IMR-90 (cell line): Measurements from ENCODE around the gene PLXNA4. TPM values are rescaled to one million over a fixed set of nuclear protein-coding genes. Genes with fewer than 3 reads are reported as not detected.

Experiments
- ATAC-seq: fragments of 200-7000 bp; cut with Tn5 transposase; 2 replicates; pipeline ENCODE4 v1.9.1; 2020; ENCODE audit warnings: low read depth, mild to moderate bottlenecking, moderate library complexity
- BruUV-seq: library from RNA; stranded (reverse); fragments of 400-500 nt; replicated peaks from 2 replicates; lab custom pipeline; 2021; lab: Mats Ljungman, UMichigan
- CTCF ChIA-PET: fragments of 300-600 bp; formaldehyde crosslinking; extraction: SDS; loops from one replicate; lab custom pipeline; 2021; ENCODE audit warnings: antibody characterized with exemption; lab: Yijun Ruan, JAX
- POLR2A ChIA-PET: fragments of 300-600 bp; sonication (Branson Sonifier 250); formaldehyde crosslinking; loops from one replicate; lab custom pipeline; 2022; ENCODE audit warnings: antibody characterized with exemption; ENCODE audit not compliant: unreplicated experiment; lab: Charles Lee
- DNase-seq: peaks from one replicate; pipeline ENCODE4 v3.0.0; 2013
- H2AFZ ChIP-seq: replicated peaks from 2 replicates; pipeline ENCODE3; 2013; ENCODE audit warnings: low read length, mild to moderate bottlenecking; ENCODE audit not compliant: poor library complexity
- H2AK5ac ChIP-seq: 2 replicates; pipeline ENCODE4 v1.6.1; 2013; ENCODE audit warnings: low read depth, low read length, inconsistent platforms
- H2AK9ac ChIP-seq: replicated peaks from 2 replicates; pipeline ENCODE3; 2013; ENCODE audit warnings: mild to moderate bottlenecking, low read depth, low read length, moderate library complexity; ENCODE audit not compliant: poor library complexity
- H2BK120ac ChIP-seq: 2 replicates; pipeline ENCODE4 v1.6.1; 2013; ENCODE audit warnings: low read depth, low read length, inconsistent platforms
- H2BK15ac ChIP-seq: 3 replicates; pipeline ENCODE4 v1.6.1; 2013; ENCODE audit warnings: low read depth, low read length, inconsistent platforms
- H2BK20ac ChIP-seq: 2 replicates; pipeline ENCODE4 v1.6.1; 2013; ENCODE audit warnings: low read depth, mild to moderate bottlenecking, inconsistent platforms, low read length, moderate library complexity
- H2BK5ac ChIP-seq: 2 replicates; pipeline ENCODE4 v1.6.1; 2013; ENCODE audit warnings: mild to moderate bottlenecking, low read depth, low read length, inconsistent platforms; ENCODE audit not compliant: poor library complexity, severe bottlenecking
- H3K14ac ChIP-seq: replicated peaks from 2 replicates; pipeline ENCODE4 v1.6.1; 2013; ENCODE audit warnings: low read depth, low read length, inconsistent platforms
- H3K18ac ChIP-seq: 2 replicates; pipeline ENCODE4 v1.6.1; 2013; ENCODE audit warnings: low read depth, low read length, control low read depth
- H3K23ac ChIP-seq: 2 replicates; pipeline ENCODE4 v1.6.1; 2013; ENCODE audit warnings: low read depth, low read length, inconsistent platforms
- H3K27ac ChIP-seq: 2 replicates; pipeline ENCODE4 v1.5.1; 2013; ENCODE audit warnings: mild to moderate bottlenecking, control low read depth, low read length; ENCODE audit not compliant: insufficient read depth
- H3K27me3 ChIP-seq: 2 replicates; pipeline ENCODE4 v1.6.1; 2013; ENCODE audit warnings: low read length; ENCODE audit not compliant: control insufficient read depth, insufficient read depth
- H3K36me3 ChIP-seq: 2 replicates; pipeline ENCODE4 v1.6.1; 2013; ENCODE audit warnings: low read length, mixed read lengths; ENCODE audit not compliant: control insufficient read depth, insufficient read depth
- H3K4ac ChIP-seq: 2 replicates; pipeline ENCODE4 v1.6.1; 2013; ENCODE audit warnings: low read depth, low read length, inconsistent platforms
- H3K4me1 ChIP-seq: 2 replicates; pipeline ENCODE4 v1.6.1; 2013; ENCODE audit warnings: low read length, mixed read lengths; ENCODE audit not compliant: control insufficient read depth, insufficient read depth
- H3K4me2 ChIP-seq: 2 replicates; pipeline ENCODE4 v1.6.1; 2013; ENCODE audit warnings: low read depth, mild to moderate bottlenecking, control low read depth, low read length, moderate library complexity
- H3K4me3 ChIP-seq: 2 replicates; pipeline ENCODE4 v1.5.1; 2013; ENCODE audit warnings: low read depth, mild to moderate bottlenecking, control low read depth, low read length, moderate library complexity; ENCODE audit not compliant: insufficient read depth
- H3K56ac ChIP-seq: 2 replicates; pipeline ENCODE4 v1.6.1; 2013; ENCODE audit warnings: low read length, inconsistent platforms; ENCODE audit not compliant: insufficient read depth; ENCODE audit errors: extremely low read depth
- H3K79me1 ChIP-seq, 2 experiments: 2 replicates each; pipeline ENCODE4 v1.6.1; 2013; ENCODE audit warnings: low read length in 2 of 2, inconsistent platforms in 1 of 2, low read depth in 1 of 2
- H3K9ac ChIP-seq: 2 replicates; pipeline ENCODE4 v1.6.1; 2013; ENCODE audit warnings: low read depth, low read length, control low read depth
- H3K9me1 ChIP-seq: 2 replicates; pipeline ENCODE4 v1.6.1; 2013; ENCODE audit warnings: low read length, inconsistent platforms; ENCODE audit not compliant: insufficient read depth
- H3K9me3 ChIP-seq: 2 replicates; pipeline ENCODE4 v1.6.1; 2013; ENCODE audit warnings: low read length; ENCODE audit not compliant: control insufficient read depth, insufficient read depth
- H4K20me1 ChIP-seq: 2 replicates; pipeline ENCODE4 v1.6.1; 2013; ENCODE audit warnings: low read length, inconsistent platforms; ENCODE audit not compliant: insufficient read depth
- H4K5ac ChIP-seq: 2 replicates; pipeline ENCODE4 v1.6.1; 2013; ENCODE audit warnings: mild to moderate bottlenecking, low read depth, low read length, control low read depth
- H4K8ac ChIP-seq, 2 experiments: 2 replicates each; pipeline ENCODE4 v1.6.1; 2013; ENCODE audit warnings: low read depth in 2 of 2, low read length in 2 of 2, control low read depth in 1 of 2, inconsistent platforms in 1 of 2
- H4K91ac ChIP-seq: 2 replicates; pipeline ENCODE4 v1.6.1; 2013; ENCODE audit warnings: low read depth, low read length, inconsistent platforms; ENCODE audit not compliant: insufficient read depth
- BHLHE40 ChIP-seq: fragments of 150-350 bp; IDR thresholded peaks from 2 replicates; pipeline ENCODE4 v1.6.1; 2016; ENCODE audit warnings: mild to moderate bottlenecking, low read depth, low read length
- CEBPB ChIP-seq: IDR thresholded peaks from 2 replicates; pipeline ENCODE4 v1.6.1; 2012; ENCODE audit warnings: low read depth, low read length, improper control_type of control experiment
- CHD1 ChIP-seq: IDR thresholded peaks from 2 replicates; pipeline ENCODE4 v1.6.1; 2012; ENCODE audit warnings: low read depth, low read length, improper control_type of control experiment
- CTCF ChIP-seq: conservative IDR thresholded peaks from 2 replicates; pipeline ENCODE4 v1.5.1; 2012; ENCODE audit warnings: mild to moderate bottlenecking, low read depth, low read length, improper control_type of control experiment
- FOS ChIP-seq: fragments of 150-350 bp; IDR thresholded peaks from 2 replicates; pipeline ENCODE4 v1.6.1; 2016; ENCODE audit warnings: low read depth, low read length
- MAFK ChIP-seq: IDR thresholded peaks from 2 replicates; pipeline ENCODE4 v1.6.1; 2012; ENCODE audit warnings: low read depth, low read length, improper control_type of control experiment
- MAZ ChIP-seq: IDR thresholded peaks from 2 replicates; pipeline ENCODE4 v1.6.1; 2012; ENCODE audit warnings: low read depth, mild to moderate bottlenecking, low read length, improper control_type of control experiment, moderate library complexity, borderline replicate concordance
- MXI1 ChIP-seq: IDR thresholded peaks from 2 replicates; pipeline ENCODE4 v1.6.1; 2012; ENCODE audit warnings: low read depth, mild to moderate bottlenecking, low read length, moderate library complexity, borderline replicate concordance
- NFE2L2 ChIP-seq: fragments of 150-350 bp; IDR thresholded peaks from 2 replicates; pipeline ENCODE4 v1.6.1; 2016; ENCODE audit warnings: low read depth, mild to moderate bottlenecking, low read length
- POLR2A ChIP-seq: IDR thresholded peaks from 2 replicates; pipeline ENCODE4 v1.6.1; 2012; ENCODE audit warnings: mild to moderate bottlenecking, low read depth, low read length
- RAD21 ChIP-seq: IDR thresholded peaks from 2 replicates; pipeline ENCODE4 v1.6.1; 2012; ENCODE audit warnings: low read length, improper control_type of control experiment
- RCOR1 ChIP-seq: IDR thresholded peaks from 2 replicates; pipeline ENCODE4 v1.6.1; 2012; ENCODE audit warnings: mild to moderate bottlenecking, low read length, improper control_type of control experiment; ENCODE audit not compliant: insufficient replicate concordance
- RFX5 ChIP-seq: IDR thresholded peaks from 2 replicates; pipeline ENCODE4 v1.8.0; 2012; ENCODE audit warnings: low read depth, mild to moderate bottlenecking, low read length, moderate library complexity
- SMC3 ChIP-seq: fragments of 150-350 bp; IDR thresholded peaks from 2 replicates; pipeline ENCODE4 v1.6.1; 2016; ENCODE audit warnings: low read depth, mild to moderate bottlenecking, antibody characterized with exemption, low read length, moderate library complexity
- WGBS, 2 experiments: methylation state at CpG; one replicate each; pipeline versions ENCODE4 v1.1.5 to v1.1.7; 2013; ENCODE audit warnings: missing lambda C conversion rate in 2 of 2; ENCODE audit not compliant: insufficient read length in 1 of 2; ENCODE audit errors: extremely low coverage in 2 of 2; 5-methylcytosine and 5-hydroxymethylcytosine counted together
- dilution Hi-C: fragments of 300-500 bp; cut with HindIII; formaldehyde crosslinking; loops from one replicate; pipeline ENCODE4 v1.14.3; 2018; ENCODE audit warnings: low sequenced_read_pairs; ENCODE audit not compliant: unreplicated experiment
- in situ Hi-C: fragments of 300-500 bp; cut with MboI; formaldehyde crosslinking; loops from 3 replicates; pipeline ENCODE4 v1.14.3; 2019; ENCODE audit warnings: low sequenced_read_pairs, inconsistent platforms, mixed read lengths
- intact Hi-C: fragments of 100-400 bp; cut with micrococcal nuclease; formaldehyde crosslinking; loops from 2 replicates; pipeline ENCODE4 v1.10.0; 2022
- polyA plus RNA-seq, 3 experiments: library from polyadenylated mRNA; depleted of rRNA; stranded (reverse); fragments of >200 nt; gene quantifications; 2 replicates each; pipeline ENCODE4 v1.2.3, GENCODE V29; 2012; ENCODE audit warnings: low replicate concordance in 1 of 3
- total RNA-seq: library from RNA; depleted of rRNA; stranded (reverse); fragments of >200 nt; gene quantifications from 2 replicates; pipeline ENCODE4 v1.2.3, GENCODE V29; 2012
- TF ChIP-seq, protein P1 (sequence below): fragments of 150-350 bp; IDR thresholded peaks from 2 replicates; pipeline ENCODE4 v1.6.1; 2017; ENCODE audit warnings: mild to moderate bottlenecking, antibody characterized with exemption, low read length, low read depth
- TF ChIP-seq, protein P2 (sequence below): fragments of 150-350 bp; IDR thresholded peaks from 2 replicates; pipeline ENCODE4 v1.6.1; 2016; ENCODE audit warnings: low read depth, mild to moderate bottlenecking, low read length, moderate library complexity, borderline replicate concordance

The PLXNA4 gene
- total and polyA plus RNA-seq, 2 of the 4 experiments (the other 2 are of a cell fraction): under 0.01 TPM

DNA sequence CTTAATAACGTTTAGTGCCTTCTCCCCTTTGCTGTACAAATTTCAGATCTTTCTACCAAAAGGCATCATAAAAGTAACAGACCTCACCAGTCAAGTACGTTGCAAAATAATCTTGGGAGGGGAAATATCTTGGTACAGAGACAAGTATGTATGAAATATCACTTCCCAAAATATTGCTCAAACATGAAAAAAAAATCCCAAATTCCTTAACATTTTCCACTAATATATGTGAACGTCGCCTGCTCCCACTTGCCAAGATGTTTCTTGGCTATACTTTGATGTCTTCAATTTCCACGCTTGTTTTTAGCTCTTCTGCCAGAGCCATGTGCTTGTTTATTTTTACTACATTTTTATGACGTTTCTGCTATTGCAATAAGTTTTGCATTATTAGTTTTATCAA, 223.5 kb downstream of the PLXNA4 start:
- in situ Hi-C loops: no loop called here
- ChIA-PET CTCF (no interaction called here), POLR2A (no interaction called here)
- Histone ChIP-seq H4K91ac (no peak overlapping the region), H3K4me2 (no peak overlapping the region), H3K27ac (no peak overlapping the region), H2BK120ac (no peak overlapping the region), H3K9me3 (no peaks in the 10 kb centered on the region), H4K8ac (no peak overlapping the region), H3K56ac (no peak overlapping the region), H3K4ac (no peak overlapping the region), H3K4me1 (no peaks in the 10 kb centered on the region), H2AFZ (no peak overlapping the region), H3K79me1 (no peaks in the 10 kb centered on the region), H3K18ac (no peak overlapping the region), H4K20me1 (no peaks in the 10 kb centered on the region), H3K9me1 (no peaks in the 10 kb centered on the region), H2BK15ac (no peak overlapping the region), H3K9ac (no peak overlapping the region), H2AK9ac (no peak overlapping the region), H2BK5ac (no peak overlapping the region), H3K36me3 (no peaks in the 10 kb centered on the region), H3K23ac (no peak overlapping the region), H4K5ac (no peak overlapping the region), H3K27me3 (no peaks in the 10 kb centered on the region), H2BK20ac (no peak overlapping the region), H3K4me3 (no peak overlapping the region), H2AK5ac (no peak overlapping the region), H3K14ac (no peak overlapping the region)
- dilution Hi-C loops: no loop called here
- TF ChIP-seq FOS: no peak
- no peak for TF ChIP-seq POLR2A
- TF ChIP-seq, protein P1, sequence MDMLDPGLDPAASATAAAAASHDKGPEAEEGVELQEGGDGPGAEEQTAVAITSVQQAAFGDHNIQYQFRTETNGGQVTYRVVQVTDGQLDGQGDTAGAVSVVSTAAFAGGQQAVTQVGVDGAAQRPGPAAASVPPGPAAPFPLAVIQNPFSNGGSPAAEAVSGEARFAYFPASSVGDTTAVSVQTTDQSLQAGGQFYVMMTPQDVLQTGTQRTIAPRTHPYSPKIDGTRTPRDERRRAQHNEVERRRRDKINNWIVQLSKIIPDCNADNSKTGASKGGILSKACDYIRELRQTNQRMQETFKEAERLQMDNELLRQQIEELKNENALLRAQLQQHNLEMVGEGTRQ: no peak
- TF ChIP-seq RAD21: no peak
- TF ChIP-seq BHLHE40: no peak
- TF ChIP-seq CEBPB: no peak
- no peak for TF ChIP-seq MXI1
- TF ChIP-seq CTCF: no peak
- TF ChIP-seq CHD1: no peak
- TF ChIP-seq, protein P2, sequence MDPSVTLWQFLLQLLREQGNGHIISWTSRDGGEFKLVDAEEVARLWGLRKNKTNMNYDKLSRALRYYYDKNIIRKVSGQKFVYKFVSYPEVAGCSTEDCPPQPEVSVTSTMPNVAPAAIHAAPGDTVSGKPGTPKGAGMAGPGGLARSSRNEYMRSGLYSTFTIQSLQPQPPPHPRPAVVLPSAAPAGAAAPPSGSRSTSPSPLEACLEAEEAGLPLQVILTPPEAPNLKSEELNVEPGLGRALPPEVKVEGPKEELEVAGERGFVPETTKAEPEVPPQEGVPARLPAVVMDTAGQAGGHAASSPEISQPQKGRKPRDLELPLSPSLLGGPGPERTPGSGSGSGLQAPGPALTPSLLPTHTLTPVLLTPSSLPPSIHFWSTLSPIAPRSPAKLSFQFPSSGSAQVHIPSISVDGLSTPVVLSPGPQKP: no peak
- no peak for TF ChIP-seq RFX5
- TF ChIP-seq MAFK: no peak
- TF ChIP-seq SMC3: no peak
- no peak for TF ChIP-seq NFE2L2
- no peak for TF ChIP-seq MAZ
- TF ChIP-seq RCOR1: no peak
- intact Hi-C loops: no loop called here
- BruUV-seq: no TSS peak
- DNase-seq: no peak
- no peak for ATAC-seq
- WGBS, 2 experiments: 33% methylated on average over 2 of the region's 6 CpGs; no CpG with 5 or more reads in 1 of the 2 experiments
